GM12878 (cell line): ENCODE results near the gene ERVH48-1.

ENCODE experiments used
- EED ChIP-seq: sonication (generic); IDR thresholded peaks from 2 replicates; pipeline ENCODE4 v1.6.1; 2016; ENCODE audit warnings: antibody characterized with exemption, low read depth
- EZH2 ChIP-seq: IDR thresholded peaks from 2 replicates; pipeline ENCODE4 v1.6.1; 2012; ENCODE audit warnings: low read depth, mild to moderate bottlenecking, control low read depth, inconsistent platforms, low read length, borderline replicate concordance; ENCODE audit not compliant: control insufficient read depth
- KAT2A ChIP-seq: conservative IDR thresholded peaks from 2 replicates; pipeline ENCODE4 v1.6.1; 2011; ENCODE audit warnings: low read depth, low read length; ENCODE audit not compliant: control insufficient read depth
- POLR2A ChIP-seq: IDR thresholded peaks from 2 replicates; pipeline ENCODE4 v1.6.1; 2011; ENCODE audit warnings: low read depth, mild to moderate bottlenecking, low read length
- YY1 ChIP-seq: IDR thresholded peaks from 2 replicates; pipeline ENCODE4 v1.6.1; 2011; ENCODE audit warnings: low read depth, mild to moderate bottlenecking, low read length
- ZNF24 ChIP-seq: fragments of 450-650 bp; IDR thresholded peaks from 2 replicates; pipeline ENCODE4 v1.6.1; 2017; ENCODE audit warnings: antibody characterized with exemption, mild to moderate bottlenecking
- TF ChIP-seq, protein P1 (sequence below): IDR thresholded peaks from 2 replicates; pipeline ENCODE4 v1.6.1; 2012; ENCODE audit warnings: low read depth, low read length, improper control_type of control experiment
- TF ChIP-seq, protein P2 (sequence below): IDR thresholded peaks from 2 replicates; pipeline ENCODE4 v1.6.1; 2012; ENCODE audit warnings: mild to moderate bottlenecking, low read depth, low read length
- TF ChIP-seq, protein P3 (sequence below): fragments of 450-650 bp; IDR thresholded peaks from 2 replicates; pipeline ENCODE4 v1.6.1; 2017; ENCODE audit warnings: antibody characterized with exemption, mild to moderate bottlenecking, moderate library complexity
- TF ChIP-seq, protein P4 (sequence below): IDR thresholded peaks from 2 replicates; pipeline ENCODE4 v1.6.1; 2011; ENCODE audit warnings: mild to moderate bottlenecking, low read depth, low read length, moderate library complexity; ENCODE audit not compliant: insufficient replicate concordance
- TF ChIP-seq, protein P5 (sequence below): IDR thresholded peaks from 2 replicates; pipeline ENCODE4 v1.6.1; 2012; ENCODE audit warnings: low read depth, low read length, improper control_type of control experiment
- TF ChIP-seq, protein P6 (sequence below), 3 experiments: IDR thresholded peaks in 2 of 3; conservative IDR thresholded peaks in 1 of 3; 2 replicates each; pipeline ENCODE4 v1.5.1; 2011; ENCODE audit warnings: low read depth in 3 of 3, low read length in 3 of 3, mild to moderate bottlenecking in 3 of 3, control low read depth in 2 of 3, moderate library complexity in 2 of 3, inconsistent platforms in 1 of 3, mixed read lengths in 1 of 3; ENCODE audit not compliant: control insufficient read depth in 2 of 3, insufficient read depth in 1 of 3; ENCODE audit errors: extremely low read depth in 1 of 3

DNA sequence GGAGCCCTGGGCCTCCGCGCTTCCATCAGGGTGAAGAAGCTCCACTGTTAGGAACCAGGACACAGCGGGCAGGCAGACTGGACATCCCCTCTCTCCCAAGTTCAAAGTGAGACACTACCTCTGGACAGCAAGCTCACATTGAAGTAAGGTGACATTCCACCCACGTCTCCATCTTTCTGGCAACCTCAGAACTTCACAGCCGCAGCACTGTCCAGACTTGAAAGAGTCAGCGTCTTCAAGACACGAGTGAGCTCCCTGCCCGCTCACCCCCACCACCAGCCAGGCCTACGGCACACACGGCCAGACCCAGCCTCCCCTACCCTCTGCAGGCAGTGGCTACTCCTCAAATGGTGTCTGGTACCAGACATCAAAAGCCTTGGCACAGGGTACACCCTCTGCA, 57.2 kb downstream of the ERVH48-1 start:
- TF ChIP-seq YY1 = no peak
- TF ChIP-seq, protein P1, sequence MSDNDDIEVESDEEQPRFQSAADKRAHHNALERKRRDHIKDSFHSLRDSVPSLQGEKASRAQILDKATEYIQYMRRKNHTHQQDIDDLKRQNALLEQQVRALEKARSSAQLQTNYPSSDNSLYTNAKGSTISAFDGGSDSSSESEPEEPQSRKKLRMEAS = no peak
- no peak; the same call in 1 of the 2 replicates for TF ChIP-seq POLR2A
- TF ChIP-seq, protein P2, sequence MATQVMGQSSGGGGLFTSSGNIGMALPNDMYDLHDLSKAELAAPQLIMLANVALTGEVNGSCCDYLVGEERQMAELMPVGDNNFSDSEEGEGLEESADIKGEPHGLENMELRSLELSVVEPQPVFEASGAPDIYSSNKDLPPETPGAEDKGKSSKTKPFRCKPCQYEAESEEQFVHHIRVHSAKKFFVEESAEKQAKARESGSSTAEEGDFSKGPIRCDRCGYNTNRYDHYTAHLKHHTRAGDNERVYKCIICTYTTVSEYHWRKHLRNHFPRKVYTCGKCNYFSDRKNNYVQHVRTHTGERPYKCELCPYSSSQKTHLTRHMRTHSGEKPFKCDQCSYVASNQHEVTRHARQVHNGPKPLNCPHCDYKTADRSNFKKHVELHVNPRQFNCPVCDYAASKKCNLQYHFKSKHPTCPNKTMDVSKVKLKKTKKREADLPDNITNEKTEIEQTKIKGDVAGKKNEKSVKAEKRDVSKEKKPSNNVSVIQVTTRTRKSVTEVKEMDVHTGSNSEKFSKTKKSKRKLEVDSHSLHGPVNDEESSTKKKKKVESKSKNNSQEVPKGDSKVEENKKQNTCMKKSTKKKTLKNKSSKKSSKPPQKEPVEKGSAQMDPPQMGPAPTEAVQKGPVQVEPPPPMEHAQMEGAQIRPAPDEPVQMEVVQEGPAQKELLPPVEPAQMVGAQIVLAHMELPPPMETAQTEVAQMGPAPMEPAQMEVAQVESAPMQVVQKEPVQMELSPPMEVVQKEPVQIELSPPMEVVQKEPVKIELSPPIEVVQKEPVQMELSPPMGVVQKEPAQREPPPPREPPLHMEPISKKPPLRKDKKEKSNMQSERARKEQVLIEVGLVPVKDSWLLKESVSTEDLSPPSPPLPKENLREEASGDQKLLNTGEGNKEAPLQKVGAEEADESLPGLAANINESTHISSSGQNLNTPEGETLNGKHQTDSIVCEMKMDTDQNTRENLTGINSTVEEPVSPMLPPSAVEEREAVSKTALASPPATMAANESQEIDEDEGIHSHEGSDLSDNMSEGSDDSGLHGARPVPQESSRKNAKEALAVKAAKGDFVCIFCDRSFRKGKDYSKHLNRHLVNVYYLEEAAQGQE = no peak
- no peak for TF ChIP-seq EED
- TF ChIP-seq ZNF24 = no peak
- TF ChIP-seq, protein P3, sequence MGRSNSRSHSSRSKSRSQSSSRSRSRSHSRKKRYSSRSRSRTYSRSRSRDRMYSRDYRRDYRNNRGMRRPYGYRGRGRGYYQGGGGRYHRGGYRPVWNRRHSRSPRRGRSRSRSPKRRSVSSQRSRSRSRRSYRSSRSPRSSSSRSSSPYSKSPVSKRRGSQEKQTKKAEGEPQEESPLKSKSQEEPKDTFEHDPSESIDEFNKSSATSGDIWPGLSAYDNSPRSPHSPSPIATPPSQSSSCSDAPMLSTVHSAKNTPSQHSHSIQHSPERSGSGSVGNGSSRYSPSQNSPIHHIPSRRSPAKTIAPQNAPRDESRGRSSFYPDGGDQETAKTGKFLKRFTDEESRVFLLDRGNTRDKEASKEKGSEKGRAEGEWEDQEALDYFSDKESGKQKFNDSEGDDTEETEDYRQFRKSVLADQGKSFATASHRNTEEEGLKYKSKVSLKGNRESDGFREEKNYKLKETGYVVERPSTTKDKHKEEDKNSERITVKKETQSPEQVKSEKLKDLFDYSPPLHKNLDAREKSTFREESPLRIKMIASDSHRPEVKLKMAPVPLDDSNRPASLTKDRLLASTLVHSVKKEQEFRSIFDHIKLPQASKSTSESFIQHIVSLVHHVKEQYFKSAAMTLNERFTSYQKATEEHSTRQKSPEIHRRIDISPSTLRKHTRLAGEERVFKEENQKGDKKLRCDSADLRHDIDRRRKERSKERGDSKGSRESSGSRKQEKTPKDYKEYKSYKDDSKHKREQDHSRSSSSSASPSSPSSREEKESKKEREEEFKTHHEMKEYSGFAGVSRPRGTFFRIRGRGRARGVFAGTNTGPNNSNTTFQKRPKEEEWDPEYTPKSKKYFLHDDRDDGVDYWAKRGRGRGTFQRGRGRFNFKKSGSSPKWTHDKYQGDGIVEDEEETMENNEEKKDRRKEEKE = no peak
- TF ChIP-seq, protein P4, sequence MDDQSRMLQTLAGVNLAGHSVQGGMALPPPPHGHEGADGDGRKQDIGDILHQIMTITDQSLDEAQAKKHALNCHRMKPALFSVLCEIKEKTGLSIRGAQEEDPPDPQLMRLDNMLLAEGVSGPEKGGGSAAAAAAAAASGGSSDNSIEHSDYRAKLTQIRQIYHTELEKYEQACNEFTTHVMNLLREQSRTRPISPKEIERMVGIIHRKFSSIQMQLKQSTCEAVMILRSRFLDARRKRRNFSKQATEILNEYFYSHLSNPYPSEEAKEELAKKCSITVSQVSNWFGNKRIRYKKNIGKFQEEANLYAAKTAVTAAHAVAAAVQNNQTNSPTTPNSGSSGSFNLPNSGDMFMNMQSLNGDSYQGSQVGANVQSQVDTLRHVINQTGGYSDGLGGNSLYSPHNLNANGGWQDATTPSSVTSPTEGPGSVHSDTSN = no peak
- no peak for TF ChIP-seq EZH2
- TF ChIP-seq, protein P5, sequence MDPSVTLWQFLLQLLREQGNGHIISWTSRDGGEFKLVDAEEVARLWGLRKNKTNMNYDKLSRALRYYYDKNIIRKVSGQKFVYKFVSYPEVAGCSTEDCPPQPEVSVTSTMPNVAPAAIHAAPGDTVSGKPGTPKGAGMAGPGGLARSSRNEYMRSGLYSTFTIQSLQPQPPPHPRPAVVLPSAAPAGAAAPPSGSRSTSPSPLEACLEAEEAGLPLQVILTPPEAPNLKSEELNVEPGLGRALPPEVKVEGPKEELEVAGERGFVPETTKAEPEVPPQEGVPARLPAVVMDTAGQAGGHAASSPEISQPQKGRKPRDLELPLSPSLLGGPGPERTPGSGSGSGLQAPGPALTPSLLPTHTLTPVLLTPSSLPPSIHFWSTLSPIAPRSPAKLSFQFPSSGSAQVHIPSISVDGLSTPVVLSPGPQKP = no peak
- TF ChIP-seq KAT2A = no peak
- TF ChIP-seq, protein P6, sequence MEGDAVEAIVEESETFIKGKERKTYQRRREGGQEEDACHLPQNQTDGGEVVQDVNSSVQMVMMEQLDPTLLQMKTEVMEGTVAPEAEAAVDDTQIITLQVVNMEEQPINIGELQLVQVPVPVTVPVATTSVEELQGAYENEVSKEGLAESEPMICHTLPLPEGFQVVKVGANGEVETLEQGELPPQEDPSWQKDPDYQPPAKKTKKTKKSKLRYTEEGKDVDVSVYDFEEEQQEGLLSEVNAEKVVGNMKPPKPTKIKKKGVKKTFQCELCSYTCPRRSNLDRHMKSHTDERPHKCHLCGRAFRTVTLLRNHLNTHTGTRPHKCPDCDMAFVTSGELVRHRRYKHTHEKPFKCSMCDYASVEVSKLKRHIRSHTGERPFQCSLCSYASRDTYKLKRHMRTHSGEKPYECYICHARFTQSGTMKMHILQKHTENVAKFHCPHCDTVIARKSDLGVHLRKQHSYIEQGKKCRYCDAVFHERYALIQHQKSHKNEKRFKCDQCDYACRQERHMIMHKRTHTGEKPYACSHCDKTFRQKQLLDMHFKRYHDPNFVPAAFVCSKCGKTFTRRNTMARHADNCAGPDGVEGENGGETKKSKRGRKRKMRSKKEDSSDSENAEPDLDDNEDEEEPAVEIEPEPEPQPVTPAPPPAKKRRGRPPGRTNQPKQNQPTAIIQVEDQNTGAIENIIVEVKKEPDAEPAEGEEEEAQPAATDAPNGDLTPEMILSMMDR (IDR thresholded peaks at IDR 0.05 in 2 of 3, conservative IDR thresholded peaks at IDR 0.05 in 1 of 3; ENCODE audit: control insufficient read depth in 2 of 3, extremely low read depth in 1 of 3, insufficient read depth in 1 of 3, low read depth in 3 of 3, low read length in 3 of 3) = no peak
